IMR-90 (cell line): ENCODE measurements around the gene PSMD1. TPM values are rescaled to one million over a fixed set of nuclear protein-coding genes. Genes with fewer than 3 reads are reported as not detected.

Experiments
- ATAC-seq: fragments of 200-7000 bp; cut with Tn5 transposase; 2 replicates; pipeline ENCODE4 v1.9.1; 2020; ENCODE audit warnings: low read depth, mild to moderate bottlenecking, moderate library complexity
- BruUV-seq: library from RNA; stranded (reverse); fragments of 400-500 nt; replicated peaks from 2 replicates; lab custom pipeline; 2021; lab: Mats Ljungman, UMichigan
- CTCF ChIA-PET: fragments of 300-600 bp; formaldehyde crosslinking; extraction: SDS; loops from one replicate; lab custom pipeline; 2021; ENCODE audit warnings: antibody characterized with exemption; lab: Yijun Ruan, JAX
- POLR2A ChIA-PET: fragments of 300-600 bp; sonication (Branson Sonifier 250); formaldehyde crosslinking; loops from one replicate; lab custom pipeline; 2022; ENCODE audit warnings: antibody characterized with exemption; ENCODE audit not compliant: unreplicated experiment; lab: Charles Lee
- DNase-seq: peaks from one replicate; pipeline ENCODE4 v3.0.0; 2013
- H2AFZ ChIP-seq: replicated peaks from 2 replicates; pipeline ENCODE3; 2013; ENCODE audit warnings: low read length, mild to moderate bottlenecking; ENCODE audit not compliant: poor library complexity
- H2AK5ac ChIP-seq: 2 replicates; pipeline ENCODE4 v1.6.1; 2013; ENCODE audit warnings: low read depth, low read length, inconsistent platforms
- H2AK9ac ChIP-seq: replicated peaks from 2 replicates; pipeline ENCODE3; 2013; ENCODE audit warnings: mild to moderate bottlenecking, low read depth, low read length, moderate library complexity; ENCODE audit not compliant: poor library complexity
- H2BK120ac ChIP-seq: 2 replicates; pipeline ENCODE4 v1.6.1; 2013; ENCODE audit warnings: low read depth, low read length, inconsistent platforms
- H2BK15ac ChIP-seq: 3 replicates; pipeline ENCODE4 v1.6.1; 2013; ENCODE audit warnings: low read depth, low read length, inconsistent platforms
- H2BK20ac ChIP-seq: 2 replicates; pipeline ENCODE4 v1.6.1; 2013; ENCODE audit warnings: low read depth, mild to moderate bottlenecking, inconsistent platforms, low read length, moderate library complexity
- H2BK5ac ChIP-seq: 2 replicates; pipeline ENCODE4 v1.6.1; 2013; ENCODE audit warnings: mild to moderate bottlenecking, low read depth, low read length, inconsistent platforms; ENCODE audit not compliant: poor library complexity, severe bottlenecking
- H3K14ac ChIP-seq: replicated peaks from 2 replicates; pipeline ENCODE4 v1.6.1; 2013; ENCODE audit warnings: low read depth, low read length, inconsistent platforms
- H3K18ac ChIP-seq: 2 replicates; pipeline ENCODE4 v1.6.1; 2013; ENCODE audit warnings: low read depth, low read length, control low read depth
- H3K23ac ChIP-seq: 2 replicates; pipeline ENCODE4 v1.6.1; 2013; ENCODE audit warnings: low read depth, low read length, inconsistent platforms
- H3K27ac ChIP-seq: 2 replicates; pipeline ENCODE4 v1.5.1; 2013; ENCODE audit warnings: mild to moderate bottlenecking, control low read depth, low read length; ENCODE audit not compliant: insufficient read depth
- H3K27me3 ChIP-seq: 2 replicates; pipeline ENCODE4 v1.6.1; 2013; ENCODE audit warnings: low read length; ENCODE audit not compliant: control insufficient read depth, insufficient read depth
- H3K36me3 ChIP-seq: 2 replicates; pipeline ENCODE4 v1.6.1; 2013; ENCODE audit warnings: low read length, mixed read lengths; ENCODE audit not compliant: control insufficient read depth, insufficient read depth
- H3K4ac ChIP-seq: 2 replicates; pipeline ENCODE4 v1.6.1; 2013; ENCODE audit warnings: low read depth, low read length, inconsistent platforms
- H3K4me1 ChIP-seq: 2 replicates; pipeline ENCODE4 v1.6.1; 2013; ENCODE audit warnings: low read length, mixed read lengths; ENCODE audit not compliant: control insufficient read depth, insufficient read depth
- H3K4me2 ChIP-seq: 2 replicates; pipeline ENCODE4 v1.6.1; 2013; ENCODE audit warnings: low read depth, mild to moderate bottlenecking, control low read depth, low read length, moderate library complexity
- H3K4me3 ChIP-seq: 2 replicates; pipeline ENCODE4 v1.5.1; 2013; ENCODE audit warnings: low read depth, mild to moderate bottlenecking, control low read depth, low read length, moderate library complexity; ENCODE audit not compliant: insufficient read depth
- H3K56ac ChIP-seq: 2 replicates; pipeline ENCODE4 v1.6.1; 2013; ENCODE audit warnings: low read length, inconsistent platforms; ENCODE audit not compliant: insufficient read depth; ENCODE audit errors: extremely low read depth
- H3K79me1 ChIP-seq, 2 experiments: 2 replicates each; pipeline ENCODE4 v1.6.1; 2013; ENCODE audit warnings: low read length in 2 of 2, inconsistent platforms in 1 of 2, low read depth in 1 of 2
- H3K9ac ChIP-seq: 2 replicates; pipeline ENCODE4 v1.6.1; 2013; ENCODE audit warnings: low read depth, low read length, control low read depth
- H3K9me1 ChIP-seq: 2 replicates; pipeline ENCODE4 v1.6.1; 2013; ENCODE audit warnings: low read length, inconsistent platforms; ENCODE audit not compliant: insufficient read depth
- H3K9me3 ChIP-seq: 2 replicates; pipeline ENCODE4 v1.6.1; 2013; ENCODE audit warnings: low read length; ENCODE audit not compliant: control insufficient read depth, insufficient read depth
- H4K20me1 ChIP-seq: 2 replicates; pipeline ENCODE4 v1.6.1; 2013; ENCODE audit warnings: low read length, inconsistent platforms; ENCODE audit not compliant: insufficient read depth
- H4K5ac ChIP-seq: 2 replicates; pipeline ENCODE4 v1.6.1; 2013; ENCODE audit warnings: mild to moderate bottlenecking, low read depth, low read length, control low read depth
- H4K8ac ChIP-seq, 2 experiments: 2 replicates each; pipeline ENCODE4 v1.6.1; 2013; ENCODE audit warnings: low read depth in 2 of 2, low read length in 2 of 2, control low read depth in 1 of 2, inconsistent platforms in 1 of 2
- H4K91ac ChIP-seq: 2 replicates; pipeline ENCODE4 v1.6.1; 2013; ENCODE audit warnings: low read depth, low read length, inconsistent platforms; ENCODE audit not compliant: insufficient read depth
- CEBPB ChIP-seq: IDR thresholded peaks from 2 replicates; pipeline ENCODE4 v1.6.1; 2012; ENCODE audit warnings: low read depth, low read length, improper control_type of control experiment
- RCOR1 ChIP-seq: IDR thresholded peaks from 2 replicates; pipeline ENCODE4 v1.6.1; 2012; ENCODE audit warnings: mild to moderate bottlenecking, low read length, improper control_type of control experiment; ENCODE audit not compliant: insufficient replicate concordance
- RFX5 ChIP-seq: IDR thresholded peaks from 2 replicates; pipeline ENCODE4 v1.8.0; 2012; ENCODE audit warnings: low read depth, mild to moderate bottlenecking, low read length, moderate library complexity
- SMC3 ChIP-seq: fragments of 150-350 bp; IDR thresholded peaks from 2 replicates; pipeline ENCODE4 v1.6.1; 2016; ENCODE audit warnings: low read depth, mild to moderate bottlenecking, antibody characterized with exemption, low read length, moderate library complexity
- WGBS, 2 experiments: methylation state at CpG; one replicate each; pipeline versions ENCODE4 v1.1.5 to v1.1.7; 2013; ENCODE audit warnings: missing lambda C conversion rate in 2 of 2; ENCODE audit not compliant: insufficient read length in 1 of 2; ENCODE audit errors: extremely low coverage in 2 of 2; 5-methylcytosine and 5-hydroxymethylcytosine counted together
- dilution Hi-C: fragments of 300-500 bp; cut with HindIII; formaldehyde crosslinking; loops from one replicate; pipeline ENCODE4 v1.14.3; 2018; ENCODE audit warnings: low sequenced_read_pairs; ENCODE audit not compliant: unreplicated experiment
- in situ Hi-C: fragments of 300-500 bp; cut with MboI; formaldehyde crosslinking; loops from 3 replicates; pipeline ENCODE4 v1.14.3; 2019; ENCODE audit warnings: low sequenced_read_pairs, inconsistent platforms, mixed read lengths
- intact Hi-C: fragments of 100-400 bp; cut with micrococcal nuclease; formaldehyde crosslinking; loops from 2 replicates; pipeline ENCODE4 v1.10.0; 2022
- polyA plus RNA-seq, 3 experiments: library from polyadenylated mRNA; depleted of rRNA; stranded (reverse); fragments of >200 nt; gene quantifications; 2 replicates each; pipeline ENCODE4 v1.2.3, GENCODE V29; 2012; ENCODE audit warnings: low replicate concordance in 1 of 3
- total RNA-seq: library from RNA; depleted of rRNA; stranded (reverse); fragments of >200 nt; gene quantifications from 2 replicates; pipeline ENCODE4 v1.2.3, GENCODE V29; 2012

Gene PSMD1
- total and polyA plus RNA-seq, 2 of the 4 experiments (the other 2 are of a cell fraction): 89.8 to 181 TPM

- DNase-seq (no peak), ATAC-seq (0 out of 2 replicates have a peak, but pooled peaks have one; percentile 29)
- dilution Hi-C loops: no loop called here
- Histone ChIP-seq H2BK5ac (no peak overlapping the region), H3K56ac (no peak overlapping the region), H4K5ac (no peak overlapping the region), H3K79me1 (peaks cover 17 to 26% of the 10 kb centered on the region in 2 experiments), H3K23ac (no peak overlapping the region), H3K9me3 (no peaks in the 10 kb centered on the region), H2AFZ (no peak overlapping the region), H3K4ac (no peak overlapping the region), H2BK120ac (peak overlapping the region; percentile 25; the same call in 1 of the 2 replicates), H3K14ac (no peak overlapping the region), H3K27ac (no peak overlapping the region), H3K18ac (no peak overlapping the region), H4K20me1 (no peaks in the 10 kb centered on the region), H3K4me3 (no peak overlapping the region), H3K27me3 (no peaks in the 10 kb centered on the region), H3K4me2 (no peak overlapping the region), H4K91ac (no peak overlapping the region), H3K4me1 (peaks cover 4% of the 10 kb centered on the region; the same call in 1 of the 2 replicates), H2AK9ac (no peak overlapping the region), H2BK20ac (no peak overlapping the region), H4K8ac (peak overlapping the region in 1 of 2 experiments; percentile 71; a peak in 2 of 4 replicates), H3K9me1 (peaks cover 7% of the 10 kb centered on the region; the same call in 1 of the 2 replicates), H3K9ac (no peak overlapping the region), H2BK15ac (no peak overlapping the region), H3K36me3 (peaks cover 5% of the 10 kb centered on the region), H2AK5ac (no peak overlapping the region)
- ChIA-PET CTCF (no interaction called here), POLR2A (no interaction called here)
- no peak for TF ChIP-seq CEBPB
- TF ChIP-seq RCOR1: no peak
- TF ChIP-seq RFX5: no peak
- no peak for TF ChIP-seq SMC3
- in situ Hi-C loops: no loop called here
- intact Hi-C loops: no loop called here
- WGBS, 2 experiments: no CpG with 5 or more reads among the region's 4 CpGs
- no TSS peak for BruUV-seq
These were observed 61.4 kb downstream of the PSMD1 start for GRCh38 chr2:231117922-231118613.
